ENCODE measurements around the gene GRAMD1C. TPM values are rescaled to one million over a fixed set of nuclear protein-coding genes. Genes with fewer than 3 reads are reported as not detected.

GRAMD1C gene
- total and polyA plus RNA-seq, 2 donors (not counting 1 experiment from before 2014, with no cell fraction given) = 0.82 to 7.8 TPM

GRCh38 chr3:113981803-113982202 is 143.2 kb downstream of the GRAMD1C start:
- H3K79me2 ChIP-seq (ENCODE audit: control insufficient read depth, insufficient read depth, low read length) = no peaks in the 10 kb centered on the region
- H3K4me2 ChIP-seq (ENCODE audit: extremely low read depth, insufficient read depth, low read length) = no peak overlapping the region
- DNase-seq (ENCODE audit: low read depth in 2 of 2) = no peak
- TF ChIP-seq CTCF (conservative IDR thresholded peaks at IDR 0.05 in 1 of 2, IDR thresholded peaks at IDR 0.05 in 1 of 2; ENCODE audit: low read depth in 1 of 2, low read length in 2 of 2) (no peak), EZH2 (IDR thresholded peaks at IDR 0.05; ENCODE audit: low read length, missing control alignments) (no peak)
- H3K27ac ChIP-seq (ENCODE audit: insufficient read depth, low read length) = no peak overlapping the region
- no peaks in the 10 kb centered on the region for H3K36me3 ChIP-seq (ENCODE audit: control insufficient read depth, insufficient read depth, low read length)
- no peaks in the 10 kb centered on the region for H3K4me1 ChIP-seq (ENCODE audit: control insufficient read depth, extremely low read depth, insufficient read depth, low read length)
- no peaks in the 10 kb centered on the region for H3K27me3 ChIP-seq (ENCODE audit: control insufficient read depth, insufficient read depth, low read length)
- no peak overlapping the region for H3K9ac ChIP-seq (ENCODE audit: insufficient read depth, low read length)
- no peaks in the 10 kb centered on the region for H3K9me3 ChIP-seq (ENCODE audit: control insufficient read depth, insufficient read depth, low read depth, low read length)
- no peak overlapping the region for H3K4me3 ChIP-seq (replicated peaks in 1 of 4; ENCODE audit: control extremely low read depth in 1 of 4, insufficient read depth in 1 of 4, low read depth in 3 of 4, low read length in 4 of 4)
- H2AFZ ChIP-seq (ENCODE audit: low read length) = no peak overlapping the region
- no peaks in the 10 kb centered on the region for H4K20me1 ChIP-seq (ENCODE audit: control insufficient read depth, extremely low read depth, insufficient read depth, low read length)

- no peaks in the 10 kb centered on the region for H4K20me1 ChIP-seq (ENCODE audit: control insufficient read depth, extremely low read depth, insufficient read depth, low read length)
- H3K4me2 ChIP-seq (ENCODE audit: extremely low read depth, insufficient read depth, low read length) = no peak overlapping the region
- no peaks in the 10 kb centered on the region for H3K4me1 ChIP-seq (ENCODE audit: control insufficient read depth, extremely low read depth, insufficient read depth, low read length)
- no peak overlapping the region for H3K9ac ChIP-seq (ENCODE audit: insufficient read depth, low read length)
- no peaks in the 10 kb centered on the region for H3K79me2 ChIP-seq (ENCODE audit: control insufficient read depth, insufficient read depth, low read length)
- TF ChIP-seq EZH2 (IDR thresholded peaks at IDR 0.05; ENCODE audit: low read length, missing control alignments) (no peak), CTCF (conservative IDR thresholded peaks at IDR 0.05 in 1 of 2, IDR thresholded peaks at IDR 0.05 in 1 of 2; ENCODE audit: low read depth in 1 of 2, low read length in 2 of 2) (no peak)
- no peak overlapping the region for H3K27ac ChIP-seq (ENCODE audit: insufficient read depth, low read length)
- no peaks in the 10 kb centered on the region for H3K27me3 ChIP-seq (ENCODE audit: control insufficient read depth, insufficient read depth, low read length)
- no peaks in the 10 kb centered on the region for H3K9me3 ChIP-seq (ENCODE audit: control insufficient read depth, insufficient read depth, low read depth, low read length)
- no peak overlapping the region for H3K4me3 ChIP-seq (replicated peaks in 1 of 4; ENCODE audit: control extremely low read depth in 1 of 4, insufficient read depth in 1 of 4, low read depth in 3 of 4, low read length in 4 of 4)
- no peaks in the 10 kb centered on the region for H3K36me3 ChIP-seq (ENCODE audit: control insufficient read depth, insufficient read depth, low read length)
- DNase-seq (ENCODE audit: low read depth in 2 of 2) = no peak
- H2AFZ ChIP-seq (ENCODE audit: low read length) = no peak overlapping the region
Measured at GRCh38 chr3:113983544-113983943, 145.0 kb downstream of the GRAMD1C start.

GRCh38 chr3:113985541-113985940 is 147.0 kb downstream of the GRAMD1C start:
- Histone ChIP-seq H3K9ac (ENCODE audit: insufficient read depth, low read length) (no peak overlapping the region), H2AFZ (ENCODE audit: low read length) (no peak overlapping the region), H4K20me1 (ENCODE audit: control insufficient read depth, extremely low read depth, insufficient read depth, low read length) (no peaks in the 10 kb centered on the region), H3K36me3 (ENCODE audit: control insufficient read depth, insufficient read depth, low read length) (no peaks in the 10 kb centered on the region), H3K4me3 (replicated peaks in 1 of 4; ENCODE audit: control extremely low read depth in 1 of 4, insufficient read depth in 1 of 4, low read depth in 3 of 4, low read length in 4 of 4) (no peak overlapping the region), H3K27ac (ENCODE audit: insufficient read depth, low read length) (no peak overlapping the region), H3K4me2 (ENCODE audit: extremely low read depth, insufficient read depth, low read length) (no peak overlapping the region), H3K27me3 (ENCODE audit: control insufficient read depth, insufficient read depth, low read length) (no peaks in the 10 kb centered on the region), H3K4me1 (ENCODE audit: control insufficient read depth, extremely low read depth, insufficient read depth, low read length) (no peaks in the 10 kb centered on the region), H3K79me2 (ENCODE audit: control insufficient read depth, insufficient read depth, low read length) (no peaks in the 10 kb centered on the region), H3K9me3 (ENCODE audit: control insufficient read depth, insufficient read depth, low read depth, low read length) (no peaks in the 10 kb centered on the region)
- DNase-seq (ENCODE audit: low read depth in 2 of 2) = no peak
- TF ChIP-seq CTCF (conservative IDR thresholded peaks at IDR 0.05 in 1 of 2, IDR thresholded peaks at IDR 0.05 in 1 of 2; ENCODE audit: low read depth in 1 of 2, low read length in 2 of 2) (no peak), EZH2 (IDR thresholded peaks at IDR 0.05; ENCODE audit: low read length, missing control alignments) (no peak)

Other genes starting within 250 kb of the GRAMD1C start
- gene USF3, start 142.1 kb upstream of the GRAMD1C start, total RNA-seq = 5.9 and 8.9 TPM in 2 replicates
- 13.0 and 15.8 TPM in 2 replicates for gene USF3, start 142.1 kb upstream of the GRAMD1C start, polyA plus RNA-seq
- gene NAA50, start 92.5 kb upstream of the GRAMD1C start, total RNA-seq = 232 and 252 TPM in 2 replicates
- gene NAA50, start 92.5 kb upstream of the GRAMD1C start, polyA plus RNA-seq = 150 and 189 TPM in 2 replicates
- gene ATP6V1A, start 91.8 kb upstream of the GRAMD1C start, total RNA-seq = 125 and 213 TPM in 2 replicates
- 75.7 and 80.6 TPM in 2 replicates for gene ATP6V1A, start 91.8 kb upstream of the GRAMD1C start, polyA plus RNA-seq
- gene ZDHHC23, start 109.2 kb downstream of the GRAMD1C start, total RNA-seq = 0.77 and 1.5 TPM in 2 replicates
- gene ZDHHC23, start 109.2 kb downstream of the GRAMD1C start, polyA plus RNA-seq = 0.50 and 1.4 TPM in 2 replicates
- gene CCDC191, start 217.7 kb downstream of the GRAMD1C start, total RNA-seq = 1.8 and 3.3 TPM in 2 replicates
- gene CCDC191, start 217.7 kb downstream of the GRAMD1C start, polyA plus RNA-seq = 0.77 and 1.7 TPM in 2 replicates
- 13.5 and 13.6 TPM in 2 replicates for gene QTRT2, start 217.9 kb downstream of the GRAMD1C start, total RNA-seq
- gene QTRT2, start 217.9 kb downstream of the GRAMD1C start, polyA plus RNA-seq = 8.8 and 11.6 TPM in 2 replicates